NOMO-1 (cell line): ENCODE data around the gene OVCH2.

Source experiments
- DNase-seq, 2 experiments: peaks; one replicate each; lab custom pipeline; 2025; ENCODE audit not compliant: unreplicated experiment in 2 of 2; lab: John Stamatoyannopoulos, UW

OVCH2 gene

GRCh38 chr11:7643314-7643713 lies 63.0 kb downstream of the OVCH2 start:
- no peak for DNase-seq

GRCh38 chr11:7642747-7643146 lies 63.5 kb downstream of the OVCH2 start:
- DNase-seq = no peak

GRCh38 chr11:7640816-7641215 lies 65.5 kb downstream of the OVCH2 start:
- DNase-seq = no peak

GRCh38 chr11:7639643-7640025 lies 66.6 kb downstream of the OVCH2 start:
- DNase-seq = no peak
